WTC11 (cell line): ENCODE data around the gene SMOC1.

ENCODE experiments used
- CREM ChIP-seq: sonication (generic); formaldehyde crosslinking; IDR thresholded peaks from 2 replicates; pipeline ENCODE4 v1.8.1; 2022; ENCODE audit warnings: mild to moderate bottlenecking, missing genetic modification reagents, moderate library complexity
- CTCF ChIP-seq: fragments of 200-600 bp; IDR thresholded peaks from 2 replicates; pipeline ENCODE4 v1.8.0; 2022; ENCODE audit warnings: antibody characterized with exemption
- HMGA2 ChIP-seq: fragments of 250-450 bp; sonication (Bioruptor Pico); IDR thresholded peaks from 2 replicates; pipeline ENCODE4 v1.4.0; 2021; ENCODE audit warnings: mild to moderate bottlenecking, moderate library complexity
- JUN ChIP-seq: sonication (generic); formaldehyde crosslinking; IDR thresholded peaks from 2 replicates; pipeline ENCODE4 v1.8.0; 2023; ENCODE audit warnings: mild to moderate bottlenecking, missing genetic modification reagents
- NR3C1 ChIP-seq: sonication (generic); formaldehyde crosslinking; conservative IDR thresholded peaks from 2 replicates; pipeline ENCODE4 v1.8.1; 2023; ENCODE audit warnings: low read depth, mild to moderate bottlenecking, missing genetic modification reagents
- OVOL2 ChIP-seq: fragments of 250-450 bp; sonication (Bioruptor Pico); IDR thresholded peaks from 2 replicates; pipeline ENCODE4 v1.9.0; 2021; ENCODE audit warnings: mild to moderate bottlenecking, borderline replicate concordance
- ZNF232 ChIP-seq: sonication (generic); formaldehyde crosslinking; IDR thresholded peaks from 2 replicates; pipeline ENCODE4 v1.8.0; 2022; ENCODE audit warnings: mild to moderate bottlenecking, missing genetic modification reagents

GRCh38 chr14:69858801-69859200 lies 20.4 kb upstream of the SMOC1 start:
- TF ChIP-seq CTCF (no peak), OVOL2 (CRISPR knock-in tag) (no peak), CREM (no peak), ZNF232 (CRISPR knock-in tag) (no peak), HMGA2 (no peak), NR3C1 (CRISPR knock-in tag) (no peak), JUN (CRISPR knock-in tag) (no peak)
